ENCODE measurements around the gene EIF4EBP2. TPM values are rescaled to one million over a fixed set of nuclear protein-coding genes. Genes with fewer than 3 reads are reported as not detected.

The EIF4EBP2 gene
- total and polyA plus RNA-seq, 2 donors from 2014 or later = 35.8 to 66.6 TPM

DNA sequence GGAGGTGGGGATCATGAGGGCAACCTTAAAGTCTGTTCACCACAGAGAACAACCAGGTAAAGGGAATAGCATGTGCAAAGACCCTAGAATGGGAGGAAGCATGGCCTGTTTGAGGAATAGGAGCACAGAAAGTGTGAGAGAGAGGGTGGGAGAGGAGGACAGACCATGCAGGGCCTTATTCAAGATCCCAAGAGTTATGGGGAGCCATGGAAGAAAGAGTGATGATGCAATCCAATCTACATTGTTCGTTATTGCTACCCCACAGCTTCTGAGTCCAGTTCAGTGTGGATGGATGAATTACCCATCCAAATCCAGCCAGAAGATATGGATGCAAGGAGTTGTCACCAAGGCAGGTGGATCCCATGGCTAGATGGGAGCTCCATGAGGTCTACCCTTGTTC lies 7.8 kb upstream of the EIF4EBP2 start:
- Histone ChIP-seq H3K9ac (ENCODE audit: low read length in 3 of 3) (no peak overlapping the region), H3K27me3 (ENCODE audit: control insufficient read depth, insufficient read depth, low read length) (no peaks in the 10 kb centered on the region), H3K4me3 (ENCODE audit: low read length in 3 of 3) (no peak overlapping the region), H3K4me1 (ENCODE audit: control insufficient read depth in 2 of 3, insufficient read depth in 2 of 3, low read depth in 1 of 3, low read length in 3 of 3) (no peaks in the 10 kb centered on the region), H3K9me3 (ENCODE audit: control insufficient read depth in 2 of 3, insufficient read depth in 1 of 3, low read length in 3 of 3) (no peaks in the 10 kb centered on the region), H3K27ac (ENCODE audit: low read depth in 2 of 2, low read length in 2 of 2) (no peak overlapping the region), H3K36me3 (ENCODE audit: control insufficient read depth in 2 of 3, insufficient read depth in 3 of 3, low read length in 3 of 3) (no peaks in the 10 kb centered on the region)
- no peak for TF ChIP-seq CTCF (IDR thresholded peaks at IDR 0.05; ENCODE audit: borderline replicate concordance, extremely low read depth, insufficient read depth)
- DNase-seq (no peak), FAIRE-seq (no peak)
- intact Hi-C loops (cut with DNase I) = no loop called here

GRCh38 chr10:70399177-70399576 lies 4.8 kb upstream of the EIF4EBP2 start:
- TF ChIP-seq CTCF (IDR thresholded peaks at IDR 0.05; ENCODE audit: borderline replicate concordance, extremely low read depth, insufficient read depth) = no peak
- H3K4me1 ChIP-seq (ENCODE audit: control insufficient read depth in 2 of 3, insufficient read depth in 2 of 3, low read depth in 1 of 3, low read length in 3 of 3) = peaks cover 0 to 6% (median 4%) of the 10 kb centered on the region in 3 donors
- DNase-seq (no peak), FAIRE-seq (no peak)
- no peak overlapping the region for H3K4me3 ChIP-seq (ENCODE audit: low read length in 3 of 3)
- no peaks in the 10 kb centered on the region for H3K9me3 ChIP-seq (ENCODE audit: control insufficient read depth in 2 of 3, insufficient read depth in 1 of 3, low read length in 3 of 3)
- no peak overlapping the region for H3K9ac ChIP-seq (ENCODE audit: low read length in 3 of 3)
- H3K36me3 ChIP-seq (ENCODE audit: control insufficient read depth in 2 of 3, insufficient read depth in 3 of 3, low read length in 3 of 3) = no peaks in the 10 kb centered on the region
- H3K27me3 ChIP-seq (ENCODE audit: control insufficient read depth, insufficient read depth, low read length) = no peaks in the 10 kb centered on the region
- intact Hi-C loops (cut with DNase I) = no loop called here
- no peak overlapping the region for H3K27ac ChIP-seq (ENCODE audit: low read depth in 2 of 2, low read length in 2 of 2)

DNA sequence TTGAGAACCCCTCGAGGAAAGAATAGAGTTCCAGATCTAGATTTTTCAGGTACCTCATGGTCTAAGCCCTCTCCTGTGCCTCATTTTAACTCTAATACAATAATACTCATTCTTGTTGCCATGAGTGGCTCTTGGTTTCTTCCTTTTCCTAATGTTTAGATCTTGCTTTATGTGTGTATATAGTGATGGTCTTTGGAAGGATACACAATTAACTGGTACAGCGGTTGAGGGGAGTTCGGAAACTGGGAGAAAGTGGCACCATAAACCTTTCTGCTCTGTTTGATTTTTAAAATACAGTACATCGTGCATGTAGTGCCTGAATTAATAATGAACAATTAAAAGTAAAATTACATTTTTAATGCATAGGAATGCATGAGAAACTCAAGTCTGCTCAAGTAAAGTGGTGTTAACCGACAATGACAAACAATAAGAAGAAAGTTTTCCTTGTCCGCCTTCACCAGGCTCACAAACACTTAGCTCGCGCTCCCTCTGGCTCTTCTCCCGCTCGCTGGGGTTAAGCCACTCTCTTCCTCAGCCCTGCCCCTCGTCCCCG lies 386 bp upstream of the EIF4EBP2 start:
- TF ChIP-seq CTCF (IDR thresholded peaks at IDR 0.05; ENCODE audit: borderline replicate concordance, extremely low read depth, insufficient read depth) = no peak
- intact Hi-C loops (cut with DNase I) = no loop called here
- H3K9ac ChIP-seq (ENCODE audit: low read length in 3 of 3) = peak overlapping the region; percentile 45 to 71 (median 54)
- H3K4me1 ChIP-seq (ENCODE audit: control insufficient read depth in 2 of 3, insufficient read depth in 2 of 3, low read depth in 1 of 3, low read length in 3 of 3) = peaks cover 3 to 19% (median 6%) of the 10 kb centered on the region in 3 donors
- no peaks in the 10 kb centered on the region for H3K27me3 ChIP-seq (ENCODE audit: control insufficient read depth, insufficient read depth, low read length)
- no peaks in the 10 kb centered on the region for H3K9me3 ChIP-seq (ENCODE audit: control insufficient read depth in 2 of 3, insufficient read depth in 1 of 3, low read length in 3 of 3)
- no peak for DNase-seq
- peak overlapping the region; percentile 53 to 71 (median 62) for H3K4me3 ChIP-seq (ENCODE audit: low read length in 3 of 3)
- no peaks in the 10 kb centered on the region for H3K36me3 ChIP-seq (ENCODE audit: control insufficient read depth in 2 of 3, insufficient read depth in 3 of 3, low read length in 3 of 3)
- peak overlapping the region; percentile 17 to 98 for H3K27ac ChIP-seq (ENCODE audit: low read depth in 2 of 2, low read length in 2 of 2)
- FAIRE-seq = no peak

DNA sequence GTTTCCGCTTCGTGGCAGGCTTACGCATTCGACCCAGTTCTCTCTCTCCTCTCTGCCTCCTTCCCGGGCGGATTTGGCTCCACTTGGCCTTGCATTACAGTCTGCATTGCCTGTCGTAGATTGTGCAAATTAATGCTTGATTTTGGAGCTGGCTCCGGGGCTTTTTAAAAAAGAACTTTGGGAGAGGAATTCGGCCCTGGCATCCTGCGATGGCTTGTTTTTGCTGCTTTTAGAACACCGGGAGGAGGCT lies 767 bp downstream of the EIF4EBP2 start:
- no peaks in the 10 kb centered on the region for H3K36me3 ChIP-seq (ENCODE audit: control insufficient read depth in 2 of 3, insufficient read depth in 3 of 3, low read length in 3 of 3)
- H3K27ac ChIP-seq (ENCODE audit: low read depth in 2 of 2, low read length in 2 of 2) = peak overlapping the region; percentile 98
- peak overlapping the region; percentile 84 to 97 (median 95) for H3K4me3 ChIP-seq (ENCODE audit: low read length in 3 of 3)
- H3K9ac ChIP-seq (ENCODE audit: low read length in 3 of 3) = peak overlapping the region; percentile 76 to 98 (median 91)
- FAIRE-seq = no peak
- no peaks in the 10 kb centered on the region for H3K9me3 ChIP-seq (ENCODE audit: control insufficient read depth in 2 of 3, insufficient read depth in 1 of 3, low read length in 3 of 3)
- no peaks in the 10 kb centered on the region for H3K27me3 ChIP-seq (ENCODE audit: control insufficient read depth, insufficient read depth, low read length)
- no peak for TF ChIP-seq CTCF (IDR thresholded peaks at IDR 0.05; ENCODE audit: borderline replicate concordance, extremely low read depth, insufficient read depth)
- DNase-seq = peak in 2 of 5 donors; percentile 50 to 68
- H3K4me1 ChIP-seq (ENCODE audit: control insufficient read depth in 2 of 3, insufficient read depth in 2 of 3, low read depth in 1 of 3, low read length in 3 of 3) = peaks cover 3 to 22% (median 10%) of the 10 kb centered on the region in 3 donors
- intact Hi-C loops (cut with DNase I) = no loop called here
